ENCODE results near the gene MTCH1.

The MTCH1 gene

DNA sequence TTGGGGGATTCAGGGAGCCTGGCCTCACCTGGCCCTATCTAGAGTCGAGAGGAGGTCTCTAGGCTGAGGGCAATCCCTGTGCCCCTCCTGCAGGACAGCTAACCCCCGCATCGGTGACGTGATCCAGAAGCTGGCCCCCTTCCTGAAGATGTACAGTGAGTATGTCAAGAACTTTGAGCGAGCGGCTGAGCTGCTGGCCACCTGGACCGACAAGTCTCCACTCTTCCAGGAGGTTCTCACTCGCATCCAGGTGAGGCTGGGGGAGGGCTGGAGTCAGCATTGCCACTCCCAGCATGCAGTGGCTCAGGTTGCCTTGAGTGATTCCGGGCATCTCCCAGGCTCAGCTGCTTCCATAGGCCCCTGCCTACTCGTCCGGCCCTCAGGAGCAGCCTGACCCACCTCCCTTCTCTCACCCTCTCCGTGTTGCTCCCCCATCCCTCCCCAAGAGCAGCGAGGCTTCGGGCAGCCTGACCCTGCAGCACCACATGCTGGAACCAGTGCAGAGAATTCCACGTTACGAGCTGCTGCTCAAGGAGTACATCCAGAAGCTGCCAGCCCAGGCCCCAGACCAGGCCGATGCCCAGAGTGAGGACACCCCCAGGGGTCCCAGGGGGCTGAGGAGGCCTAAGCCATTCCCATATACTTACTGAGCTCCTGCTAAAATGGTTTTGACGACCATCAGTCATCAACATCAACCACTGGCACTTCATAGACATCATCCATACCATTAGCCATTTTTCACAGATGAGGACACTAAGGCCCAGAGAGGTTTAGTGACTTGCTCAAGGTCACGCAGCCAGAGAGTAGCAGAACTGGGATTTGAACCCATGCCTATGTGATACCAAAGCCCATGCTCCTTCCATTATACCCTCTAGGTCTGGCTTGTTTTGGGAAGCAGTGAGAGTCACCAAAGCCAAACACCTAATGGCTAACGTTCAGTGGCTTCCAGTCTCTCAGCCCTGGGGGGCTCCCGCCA, 27.8 kb upstream of the MTCH1 start:
- in situ Hi-C loops (cut with HindIII; ENCODE audit: low pct_unique_long_range_greater_than_20kb, low sequenced_read_pairs) = no loop called here
- TF ChIP-seq JUND (IDR thresholded peaks at IDR 0.05; ENCODE audit: low read depth) = no peak
- DNase-seq (ENCODE audit: low read depth in 1 of 2, low spot score in 1 of 2) = no peak

GRCh38 chr6:37011656-37012378, 25.8 kb upstream of the MTCH1 start:
- no peak for TF ChIP-seq JUND (IDR thresholded peaks at IDR 0.05; ENCODE audit: low read depth)
- in situ Hi-C loops (cut with HindIII; ENCODE audit: low pct_unique_long_range_greater_than_20kb, low sequenced_read_pairs) = no loop called here
- no peak for DNase-seq (ENCODE audit: low read depth in 1 of 2, low spot score in 1 of 2)

DNA sequence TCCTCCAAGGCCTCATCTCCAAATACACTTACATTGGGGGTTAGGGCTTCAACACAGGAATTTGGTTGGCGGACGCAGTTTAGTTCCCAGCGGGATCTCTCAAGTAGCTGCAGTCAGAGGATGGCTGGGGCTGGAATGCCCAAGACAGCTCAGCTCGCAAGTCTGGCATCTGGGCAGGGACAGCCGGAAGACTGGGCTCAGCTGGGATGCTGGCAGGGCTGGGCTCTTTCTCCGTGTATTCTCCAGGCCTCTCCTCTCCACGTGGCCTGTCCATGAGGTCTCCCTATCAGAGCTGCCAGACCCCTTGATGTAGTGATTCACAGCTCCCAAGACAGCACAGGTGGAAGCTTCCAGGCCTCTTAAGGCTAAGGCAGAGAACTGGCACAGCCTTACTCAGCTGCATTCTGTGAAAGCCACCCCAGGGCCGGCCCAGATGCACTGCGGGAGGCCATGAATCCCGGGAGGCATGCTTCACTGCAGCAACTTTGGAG, 24.5 kb upstream of the MTCH1 start:
- in situ Hi-C loops (cut with HindIII; ENCODE audit: low pct_unique_long_range_greater_than_20kb, low sequenced_read_pairs) = no loop called here
- no peak for DNase-seq (ENCODE audit: low read depth in 1 of 2, low spot score in 1 of 2)
- TF ChIP-seq JUND (IDR thresholded peaks at IDR 0.05; ENCODE audit: low read depth) = no peak

- in situ Hi-C loops (cut with HindIII; ENCODE audit: low pct_unique_long_range_greater_than_20kb, low sequenced_read_pairs) = no loop called here
- DNase-seq (ENCODE audit: low read depth in 1 of 2, low spot score in 1 of 2) = no peak
- TF ChIP-seq JUND (IDR thresholded peaks at IDR 0.05; ENCODE audit: low read depth) = no peak
Observed at GRCh38 chr6:37008484-37009465, 22.8 kb upstream of the MTCH1 start.

- TF ChIP-seq JUND (IDR thresholded peaks at IDR 0.05; ENCODE audit: low read depth) = no peak
- in situ Hi-C loops (cut with HindIII; ENCODE audit: low pct_unique_long_range_greater_than_20kb, low sequenced_read_pairs) = no loop called here
- DNase-seq (ENCODE audit: low read depth in 1 of 2, low spot score in 1 of 2) = peak in 1 of 2 experiments; percentile 36
Observed at GRCh38 chr6:37007340-37008043, 21.5 kb upstream of the MTCH1 start.

DNA sequence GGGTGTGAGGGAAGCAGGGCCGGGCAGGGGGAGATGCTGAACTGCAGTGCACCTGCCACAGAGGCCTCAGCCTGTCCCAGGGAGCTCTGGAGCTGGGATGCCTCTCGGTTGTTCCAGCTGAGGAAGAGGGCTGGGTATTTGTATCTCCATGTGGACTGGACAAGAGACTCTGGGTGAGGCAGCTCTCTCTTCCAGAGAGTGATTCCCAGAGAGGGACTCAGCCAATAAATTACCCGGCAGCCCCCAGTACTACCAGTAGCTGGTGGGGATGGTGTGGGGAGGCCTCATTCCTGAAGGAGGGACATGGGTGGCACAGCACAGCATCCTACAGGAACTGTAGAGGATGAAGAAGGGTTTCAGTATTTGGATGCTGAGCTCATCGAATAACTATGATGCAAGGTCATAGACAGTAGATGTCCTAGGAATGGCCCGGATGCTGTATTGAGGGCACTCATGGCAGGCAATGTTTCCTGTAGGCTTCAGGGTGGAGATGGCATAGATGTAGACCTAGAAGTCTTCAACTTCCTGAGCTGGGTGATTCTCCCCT, 20.9 kb upstream of the MTCH1 start:
- DNase-seq (ENCODE audit: low read depth in 1 of 2, low spot score in 1 of 2) = no peak
- in situ Hi-C loops (cut with HindIII; ENCODE audit: low pct_unique_long_range_greater_than_20kb, low sequenced_read_pairs) = no loop called here

GRCh38 chr6:37005827-37006567, 20.0 kb upstream of the MTCH1 start:
- in situ Hi-C loops (cut with HindIII; ENCODE audit: low pct_unique_long_range_greater_than_20kb, low sequenced_read_pairs) = no loop called here
- no peak for DNase-seq (ENCODE audit: low read depth in 1 of 2, low spot score in 1 of 2)

More for the DNA sequence above, 20.9 kb upstream of the MTCH1 start:
- no peak for TF ChIP-seq JUND (IDR thresholded peaks at IDR 0.05; ENCODE audit: low read depth)

GRCh38 chr6:37005061-37005810, 19.2 kb upstream of the MTCH1 start, which contains the start of gene FGD2:
FGD2 (plus strand) TSS chr6:37005655; CDS start chr6:37005818, 163 bp downstream.
- TF ChIP-seq JUND (IDR thresholded peaks at IDR 0.05; ENCODE audit: low read depth) = no peak
- DNase-seq (ENCODE audit: low read depth in 1 of 2, low spot score in 1 of 2) = no peak
- in situ Hi-C loops (cut with HindIII; ENCODE audit: low pct_unique_long_range_greater_than_20kb, low sequenced_read_pairs) = no loop called here

More at GRCh38 chr6:37005827-37006567, 20.0 kb upstream of the MTCH1 start:
- TF ChIP-seq JUND (IDR thresholded peaks at IDR 0.05; ENCODE audit: low read depth) = no peak

GRCh38 chr6:37004044-37004980, 18.3 kb upstream of the MTCH1 start:
- in situ Hi-C loops (cut with HindIII; ENCODE audit: low pct_unique_long_range_greater_than_20kb, low sequenced_read_pairs) = no loop called here
- DNase-seq (ENCODE audit: low read depth in 1 of 2, low spot score in 1 of 2) = no peak
- no peak for TF ChIP-seq JUND (IDR thresholded peaks at IDR 0.05; ENCODE audit: low read depth)
